Transverse colon (tissue), 4 donors: ENCODE results near the gene AKR7A2. TPM values are rescaled to one million over a fixed set of nuclear protein-coding genes. Genes with fewer than 3 reads are reported as not detected.

Source experiments
- DNase-seq: peaks from one replicate; pipeline ENCODE4 v3.0.0-alpha.2; 2019
- H3K27ac ChIP-seq, 4 donors: fragments of 200-600 bp; sonication (generic); 2 replicates each; pipeline ENCODE4 v1.5.1; 2016 to 2018; ENCODE audit warnings: inconsistent platforms in 4 of 4
- H3K27me3 ChIP-seq: fragments of 200-600 bp; sonication (generic); 2 replicates; pipeline ENCODE4 v1.5.1; 2017; ENCODE audit warnings: inconsistent platforms
- H3K36me3 ChIP-seq, 4 donors: fragments of 200-600 bp; sonication (generic); 2 replicates each; pipeline ENCODE4 v1.5.1; 2017 to 2019; ENCODE audit warnings: inconsistent platforms in 4 of 4
- H3K4me1 ChIP-seq, 4 donors: fragments of 200-600 bp; sonication (generic); 2 replicates each; pipeline ENCODE4 v1.5.1; 2017 to 2020; ENCODE audit warnings: inconsistent platforms in 4 of 4
- H3K4me3 ChIP-seq, 4 donors: fragments of 200-600 bp; sonication (generic); 1 replicate in 1 of 4; 2 replicates in 3 of 4; pipeline versions ENCODE4 v1.5.1 to v1.6.1; 2017 to 2019; ENCODE audit warnings: inconsistent platforms in 4 of 4
- H3K9me3 ChIP-seq, 2 donors: fragments of 200-600 bp; sonication (generic); 2 replicates each; pipeline ENCODE4 v1.5.1; 2017 to 2019; ENCODE audit warnings: inconsistent platforms in 2 of 2
- EP300 ChIP-seq: sonication (generic); formaldehyde crosslinking; IDR thresholded peaks from one replicate; pipeline ENCODE4 v1.6.1; 2017; ENCODE audit warnings: antibody characterized with exemption, low read depth
- POLR2A ChIP-seq: fragments of 450-650 bp; IDR thresholded peaks from one replicate; pipeline ENCODE4 v1.6.1; 2016; ENCODE audit warnings: antibody characterized with exemption, mild to moderate bottlenecking, moderate library complexity
- POLR2AphosphoS5 ChIP-seq, 3 donors: sonication (generic); formaldehyde crosslinking; IDR thresholded peaks; one replicate each; pipeline ENCODE4 v1.6.1; 2016; ENCODE audit warnings: antibody characterized with exemption in 3 of 3
- WGBS, 2 donors: methylation state at CpG; one replicate each; pipeline ENCODE4 v1.1.5; 2018; ENCODE audit warnings: low coverage in 1 of 2; 5-methylcytosine and 5-hydroxymethylcytosine counted together
- in situ Hi-C, 4 donors: fragments of 200-750 bp; cut with MboI; loops; one replicate each; pipeline versions ENCODE4 v1.15.0 to v1.15.1; 2017; ENCODE audit warnings: low sequenced_read_pairs in 3 of 4, low pct_ligation_motif_present in 1 of 4, low pct_unique_long_range_greater_than_20kb in 1 of 4
- intact Hi-C: fragments of 100-400 bp; cut with DNase I; formaldehyde crosslinking; loops from one replicate; pipeline ENCODE4 v1.15.1; 2023; ENCODE audit warnings: low total_unique reads
- total RNA-seq, 4 donors: library from RNA; depleted of rRNA; stranded (reverse); fragments of >200 nt; gene quantifications; one replicate each; pipeline ENCODE4 v1.1.0, GENCODE V29; 2016
- TF ChIP-seq, protein P1 (sequence below), 5 experiments: fragments of 200-600 bp in 3 of 5; fragments of 450-650 bp in 2 of 5; sonication (generic) in 3 of 5; IDR thresholded peaks; 1 replicate in 2 of 5; 2 replicates in 3 of 5; pipeline ENCODE4 v1.5.1; 2016 to 2017; ENCODE audit warnings: antibody characterized with exemption in 5 of 5, inconsistent platforms in 3 of 5, mild to moderate bottlenecking in 2 of 5, moderate library complexity in 1 of 5

AKR7A2 gene
- total RNA-seq, 4 donors from 2014 or later: 64.7 to 169 (median 112) TPM

DNA sequence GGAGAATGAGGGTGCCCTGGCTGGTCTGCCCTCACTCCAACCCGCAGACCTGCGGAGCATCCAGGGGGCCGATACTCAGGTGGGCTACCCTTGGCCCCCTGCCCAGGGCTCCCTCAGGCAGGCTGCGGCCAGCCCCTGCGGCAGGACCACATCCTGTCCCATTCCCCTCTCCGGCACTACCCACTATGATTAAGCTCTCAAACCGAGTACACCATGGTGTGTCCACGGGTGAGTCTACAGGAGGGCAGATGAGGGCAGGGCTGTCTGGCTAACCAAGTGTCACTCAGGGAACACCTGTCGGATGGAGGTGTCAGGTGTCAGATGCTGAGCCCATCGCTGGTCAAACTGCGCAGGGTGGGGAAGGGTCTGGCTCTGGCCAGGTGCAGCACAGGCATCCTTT lies 47.4 kb upstream of the AKR7A2 start:
- TF ChIP-seq POLR2AphosphoS5 (IDR thresholded peaks at IDR 0.05): no peak
- no peak for TF ChIP-seq EP300
- TF ChIP-seq, protein P1, sequence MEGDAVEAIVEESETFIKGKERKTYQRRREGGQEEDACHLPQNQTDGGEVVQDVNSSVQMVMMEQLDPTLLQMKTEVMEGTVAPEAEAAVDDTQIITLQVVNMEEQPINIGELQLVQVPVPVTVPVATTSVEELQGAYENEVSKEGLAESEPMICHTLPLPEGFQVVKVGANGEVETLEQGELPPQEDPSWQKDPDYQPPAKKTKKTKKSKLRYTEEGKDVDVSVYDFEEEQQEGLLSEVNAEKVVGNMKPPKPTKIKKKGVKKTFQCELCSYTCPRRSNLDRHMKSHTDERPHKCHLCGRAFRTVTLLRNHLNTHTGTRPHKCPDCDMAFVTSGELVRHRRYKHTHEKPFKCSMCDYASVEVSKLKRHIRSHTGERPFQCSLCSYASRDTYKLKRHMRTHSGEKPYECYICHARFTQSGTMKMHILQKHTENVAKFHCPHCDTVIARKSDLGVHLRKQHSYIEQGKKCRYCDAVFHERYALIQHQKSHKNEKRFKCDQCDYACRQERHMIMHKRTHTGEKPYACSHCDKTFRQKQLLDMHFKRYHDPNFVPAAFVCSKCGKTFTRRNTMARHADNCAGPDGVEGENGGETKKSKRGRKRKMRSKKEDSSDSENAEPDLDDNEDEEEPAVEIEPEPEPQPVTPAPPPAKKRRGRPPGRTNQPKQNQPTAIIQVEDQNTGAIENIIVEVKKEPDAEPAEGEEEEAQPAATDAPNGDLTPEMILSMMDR (IDR thresholded peaks at IDR 0.05): no peak
- TF ChIP-seq POLR2A: no peak
- intact Hi-C loops: no loop called here
- no peak overlapping the region for H3K27ac ChIP-seq
- H3K9me3 ChIP-seq: no peaks in the 10 kb centered on the region
- in situ Hi-C loops: loop anchor here in 1 of 4 donors (10.0 kb wide), 1 partner anchor 295 kb away; no protein-coding TSS in a partner anchor
- WGBS, 2 donors: 89% methylated on average over 11 of the region's 11 CpGs; no CpG with 5 or more reads in 1 of the 2 donors
- no peak overlapping the region for H3K4me3 ChIP-seq
- H3K36me3 ChIP-seq: peaks cover 0 to 17% (median 7%) of the 10 kb centered on the region in 4 donors
- no peaks in the 10 kb centered on the region for H3K27me3 ChIP-seq
- DNase-seq: no peak
- peaks cover 0 to 9% (median 2%) of the 10 kb centered on the region in 4 donors for H3K4me1 ChIP-seq

DNA sequence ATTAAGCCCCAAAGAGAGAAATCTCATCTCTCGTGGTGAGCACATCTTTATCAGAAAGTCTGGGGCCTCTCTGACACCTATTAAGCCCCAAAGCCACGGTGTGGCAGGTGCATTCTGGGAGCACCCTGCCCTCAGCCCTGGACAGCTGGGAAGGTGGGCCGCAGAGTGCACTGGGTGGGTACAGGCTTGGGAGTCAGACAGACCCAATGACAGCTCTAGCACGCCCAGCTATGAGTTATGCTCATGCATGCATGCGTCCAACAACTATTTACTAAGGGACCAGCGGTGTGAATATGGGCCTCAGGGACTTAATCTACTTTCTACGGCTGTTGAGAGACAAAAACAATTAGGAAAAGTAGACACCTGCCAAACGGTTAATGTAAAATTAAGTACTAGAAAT lies 46.8 kb upstream of the AKR7A2 start:
- intact Hi-C loops: no loop called here
- TF ChIP-seq, protein P1 (IDR thresholded peaks at IDR 0.05): no peak
- TF ChIP-seq POLR2AphosphoS5 (IDR thresholded peaks at IDR 0.05) (no peak), EP300 (no peak), POLR2A (no peak)
- WGBS, 2 donors: 87 to 93% methylated on average over 3 to 8 of the region's 8 CpGs
- no peaks in the 10 kb centered on the region for H3K27me3 ChIP-seq
- in situ Hi-C loops: loop anchor here in 1 of 4 donors (10.0 kb wide), 1 partner anchor 296 kb away; no protein-coding TSS in a partner anchor
- peaks cover 0 to 9% (median 5%) of the 10 kb centered on the region in 4 donors for H3K4me1 ChIP-seq
- peaks cover 0 to 17% (median 7%) of the 10 kb centered on the region in 4 donors for H3K36me3 ChIP-seq
- no peaks in the 10 kb centered on the region for H3K9me3 ChIP-seq
- H3K27ac ChIP-seq: no peak overlapping the region
- no peak overlapping the region for H3K4me3 ChIP-seq
- no peak for DNase-seq

DNA sequence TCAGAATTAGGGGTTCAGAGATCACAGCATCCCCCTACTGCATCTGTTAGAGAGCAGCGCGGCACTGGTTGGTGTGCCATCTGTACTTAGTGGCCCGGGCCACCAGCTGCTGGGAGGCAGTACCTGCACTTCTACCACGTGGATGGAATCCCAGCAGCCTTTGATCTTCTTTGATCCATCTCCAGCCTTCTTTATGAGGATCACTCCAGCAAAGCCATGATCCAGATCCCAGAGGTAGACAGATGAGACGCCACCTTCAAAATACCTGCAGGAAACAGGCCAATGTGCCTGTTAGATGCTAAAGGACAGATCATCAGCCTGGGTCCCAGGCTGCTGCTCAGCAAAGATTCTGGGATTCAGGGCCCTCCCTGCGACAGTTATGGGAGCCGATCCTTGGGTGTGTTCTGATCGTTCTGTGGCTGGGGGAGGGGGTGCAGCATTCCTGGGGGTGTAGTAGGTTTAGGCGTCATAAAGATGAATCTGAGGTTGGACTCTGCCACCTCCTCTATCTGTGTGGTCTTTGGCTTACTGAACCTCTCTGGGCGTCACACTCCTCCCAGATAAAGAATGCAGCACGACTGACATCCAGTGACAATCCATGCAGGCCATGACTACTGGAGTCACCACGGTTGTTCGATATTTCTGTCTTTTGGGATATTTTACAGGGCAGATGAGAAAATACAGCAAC lies 45.5 kb upstream of the AKR7A2 start:
- in situ Hi-C loops: loop anchor here in 1 of 4 donors (10.0 kb wide), 1 partner anchor 297 kb away; no protein-coding TSS in a partner anchor
- WGBS, 2 donors: 93% methylated on average over 13 of the region's 13 CpGs; no CpG with 5 or more reads in 1 of the 2 donors

DNA sequence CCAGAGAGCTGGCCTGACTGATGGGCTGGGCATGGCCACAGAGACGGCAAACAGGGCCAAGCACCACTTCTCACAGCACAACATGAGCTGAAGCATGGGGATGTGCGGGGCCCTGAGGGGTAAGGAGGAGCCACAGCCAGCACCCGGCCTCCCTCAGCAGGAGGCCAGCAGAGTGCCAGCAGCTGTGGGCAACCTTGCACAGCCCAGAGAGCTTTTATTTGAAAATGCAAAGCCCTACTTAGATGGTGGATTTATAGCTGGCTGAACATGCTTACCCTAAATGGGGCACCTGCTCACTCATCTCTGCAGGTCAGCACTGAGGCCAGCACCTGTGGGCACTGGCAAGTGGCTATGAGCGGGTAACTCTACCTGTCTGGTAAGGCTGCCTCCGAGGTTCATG lies 44.3 kb upstream of the AKR7A2 start:
- Histone ChIP-seq H3K4me3 (no peak overlapping the region), H3K27me3 (no peaks in the 10 kb centered on the region), H3K9me3 (no peaks in the 10 kb centered on the region), H3K36me3 (peaks cover 0 to 17% (median 9%) of the 10 kb centered on the region in 4 donors), H3K4me1 (peaks cover 0 to 16% (median 7%) of the 10 kb centered on the region in 4 donors), H3K27ac (no peak overlapping the region)
- 91% methylated on average over 5 of the region's 5 CpGs; no CpG with 5 or more reads in 1 of the 2 donors for WGBS, 2 donors
- in situ Hi-C loops: loop anchor here in 1 of 4 donors (10.0 kb wide), 1 partner anchor 299 kb away; no protein-coding TSS in a partner anchor
- TF ChIP-seq POLR2A (no peak), POLR2AphosphoS5 (IDR thresholded peaks at IDR 0.05) (no peak), EP300 (no peak)
- TF ChIP-seq, protein P1 (IDR thresholded peaks at IDR 0.05): no peak
- no peak for DNase-seq
- intact Hi-C loops: no loop called here

More for the DNA sequence above, 45.5 kb upstream of the AKR7A2 start:
- DNase-seq: no peak
- Histone ChIP-seq H3K4me1 (peaks cover 0 to 16% (median 6%) of the 10 kb centered on the region in 4 donors), H3K27ac (no peak overlapping the region), H3K36me3 (peaks cover 0 to 17% (median 9%) of the 10 kb centered on the region in 4 donors), H3K9me3 (no peaks in the 10 kb centered on the region), H3K27me3 (no peaks in the 10 kb centered on the region), H3K4me3 (no peak overlapping the region)
- intact Hi-C loops: no loop called here
- TF ChIP-seq, protein P1 (IDR thresholded peaks at IDR 0.05): no peak
- TF ChIP-seq EP300 (no peak), POLR2AphosphoS5 (IDR thresholded peaks at IDR 0.05) (no peak), POLR2A (no peak)
